Loucy (cell line): ENCODE results near the gene ADCY6.

ENCODE experiments used
- H2AFZ ChIP-seq: fragments of 200-600 bp; sonication (generic); 2 replicates; pipeline ENCODE4 v1.6.0; 2016; ENCODE audit warnings: antibody characterized with exemption, mild to moderate bottlenecking, low read length, moderate library complexity
- H3F3A ChIP-seq: fragments of 200-600 bp; 2 replicates; pipeline ENCODE4 v1.6.0; 2016; ENCODE audit warnings: antibody characterized with exemption, low read depth, mild to moderate bottlenecking
- H3K27me3 ChIP-seq: fragments of 200-600 bp; sonication (generic); 2 replicates; pipeline ENCODE4 v1.6.1; 2014; ENCODE audit warnings: low read length, mild to moderate bottlenecking; ENCODE audit not compliant: insufficient read depth, poor library complexity, severe bottlenecking
- H3K36me3 ChIP-seq: fragments of 200-600 bp; sonication (generic); 2 replicates; pipeline ENCODE4 v1.6.1; 2016; ENCODE audit warnings: low read length; ENCODE audit not compliant: insufficient read depth
- H3K4me1 ChIP-seq: fragments of 200-600 bp; sonication (generic); 2 replicates; pipeline ENCODE4 v1.5.1; 2014; ENCODE audit warnings: low read length, mild to moderate bottlenecking; ENCODE audit not compliant: insufficient read depth, poor library complexity, severe bottlenecking
- H3K4me2 ChIP-seq: fragments of 200-600 bp; sonication (generic); 2 replicates; pipeline ENCODE4 v1.6.0; 2014; ENCODE audit warnings: antibody characterized with exemption, low read length, low read depth, mild to moderate bottlenecking; ENCODE audit not compliant: poor library complexity, severe bottlenecking
- H3K4me3 ChIP-seq: fragments of 200-600 bp; sonication (generic); 2 replicates; pipeline ENCODE4 v1.5.1; 2014; ENCODE audit warnings: low read length, mild to moderate bottlenecking, mixed read lengths; ENCODE audit not compliant: poor library complexity, severe bottlenecking
- H3K79me2 ChIP-seq: fragments of 200-600 bp; sonication (generic); 2 replicates; pipeline ENCODE4 v1.6.1; 2014; ENCODE audit warnings: low read length; ENCODE audit not compliant: insufficient read depth
- H3K9ac ChIP-seq: fragments of 200-600 bp; sonication (generic); 2 replicates; pipeline ENCODE4 v1.6.0; 2014; ENCODE audit warnings: mild to moderate bottlenecking, low read depth, low read length, moderate library complexity; ENCODE audit not compliant: poor library complexity, severe bottlenecking
- H3K9me2 ChIP-seq: fragments of 200-600 bp; sonication (generic); replicated peaks from 2 replicates; pipeline ENCODE4 v1.6.1; 2016; ENCODE audit warnings: low read depth, low read length, mixed read lengths
- H3K9me3 ChIP-seq: fragments of 200-600 bp; sonication (generic); 2 replicates; pipeline ENCODE4 v1.6.1; 2014; ENCODE audit warnings: mild to moderate bottlenecking, antibody characterized with exemption, low read length, low read depth; ENCODE audit not compliant: insufficient read depth
- H4K20me1 ChIP-seq: fragments of 200-600 bp; sonication (generic); 2 replicates; pipeline ENCODE4 v1.6.0; 2014; ENCODE audit warnings: antibody characterized with exemption, low read length, mild to moderate bottlenecking; ENCODE audit not compliant: insufficient read depth, poor library complexity, severe bottlenecking
- EZH2phosphoT487 ChIP-seq: fragments of 200-600 bp; IDR thresholded peaks from 2 replicates; pipeline ENCODE4 v1.6.1; 2018; ENCODE audit warnings: antibody characterized with exemption, mild to moderate bottlenecking, moderate library complexity, borderline replicate concordance
- TF ChIP-seq, protein P1 (sequence below): fragments of 200-600 bp; sonication (generic); conservative IDR thresholded peaks from 2 replicates; pipeline ENCODE4 v1.5.1; 2014; ENCODE audit warnings: mild to moderate bottlenecking, antibody characterized with exemption, low read length

Gene ADCY6

DNA sequence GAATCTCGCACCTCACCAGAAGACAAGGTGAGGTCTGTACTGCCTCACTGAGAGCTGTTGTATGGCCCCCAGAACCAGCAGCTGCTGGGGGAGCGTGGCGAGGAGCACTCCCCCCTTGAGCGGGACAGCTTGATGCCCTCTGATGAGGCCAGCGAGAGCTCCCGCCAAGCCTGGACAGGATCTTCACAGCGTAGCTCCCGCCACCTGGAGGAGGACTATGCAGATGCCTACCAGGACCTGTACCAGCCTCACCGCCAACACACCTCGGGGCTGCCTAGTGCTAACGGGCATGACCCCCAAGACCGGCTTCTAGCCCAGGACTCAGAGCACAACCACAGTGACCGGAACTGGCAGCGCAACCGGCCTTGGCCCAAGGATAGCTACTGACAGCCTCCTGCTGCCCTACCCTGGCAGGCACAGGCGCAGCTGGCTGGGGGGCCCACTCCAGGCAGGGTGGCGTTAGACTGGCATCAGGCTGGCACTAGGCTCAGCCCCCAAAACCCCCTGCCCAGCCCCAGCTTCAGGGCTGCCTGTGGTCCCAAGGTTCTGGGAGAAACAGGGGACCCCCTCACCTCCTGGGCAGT, 38.7 kb upstream of the ADCY6 start:
- no peaks in the 10 kb centered on the region for H3K27me3 ChIP-seq
- no peaks in the 10 kb centered on the region for H3K79me2 ChIP-seq
- no peaks in the 10 kb centered on the region for H4K20me1 ChIP-seq
- H3K9me3 ChIP-seq: no peaks in the 10 kb centered on the region
- no peak overlapping the region for H3K4me2 ChIP-seq
- H2AFZ ChIP-seq: no peak overlapping the region
- H3K9ac ChIP-seq: no peak overlapping the region
- no peaks in the 10 kb centered on the region for H3K4me1 ChIP-seq
- H3K36me3 ChIP-seq: peaks cover 50% of the 10 kb centered on the region; the same call in 1 of the 2 replicates
- no peak overlapping the region for H3K4me3 ChIP-seq
- H3K9me2 ChIP-seq: no peaks in the 10 kb centered on the region
- TF ChIP-seq, protein P1, sequence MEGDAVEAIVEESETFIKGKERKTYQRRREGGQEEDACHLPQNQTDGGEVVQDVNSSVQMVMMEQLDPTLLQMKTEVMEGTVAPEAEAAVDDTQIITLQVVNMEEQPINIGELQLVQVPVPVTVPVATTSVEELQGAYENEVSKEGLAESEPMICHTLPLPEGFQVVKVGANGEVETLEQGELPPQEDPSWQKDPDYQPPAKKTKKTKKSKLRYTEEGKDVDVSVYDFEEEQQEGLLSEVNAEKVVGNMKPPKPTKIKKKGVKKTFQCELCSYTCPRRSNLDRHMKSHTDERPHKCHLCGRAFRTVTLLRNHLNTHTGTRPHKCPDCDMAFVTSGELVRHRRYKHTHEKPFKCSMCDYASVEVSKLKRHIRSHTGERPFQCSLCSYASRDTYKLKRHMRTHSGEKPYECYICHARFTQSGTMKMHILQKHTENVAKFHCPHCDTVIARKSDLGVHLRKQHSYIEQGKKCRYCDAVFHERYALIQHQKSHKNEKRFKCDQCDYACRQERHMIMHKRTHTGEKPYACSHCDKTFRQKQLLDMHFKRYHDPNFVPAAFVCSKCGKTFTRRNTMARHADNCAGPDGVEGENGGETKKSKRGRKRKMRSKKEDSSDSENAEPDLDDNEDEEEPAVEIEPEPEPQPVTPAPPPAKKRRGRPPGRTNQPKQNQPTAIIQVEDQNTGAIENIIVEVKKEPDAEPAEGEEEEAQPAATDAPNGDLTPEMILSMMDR: no peak
- no peak for TF ChIP-seq EZH2phosphoT487
- no peaks in the 10 kb centered on the region for H3F3A ChIP-seq

DNA sequence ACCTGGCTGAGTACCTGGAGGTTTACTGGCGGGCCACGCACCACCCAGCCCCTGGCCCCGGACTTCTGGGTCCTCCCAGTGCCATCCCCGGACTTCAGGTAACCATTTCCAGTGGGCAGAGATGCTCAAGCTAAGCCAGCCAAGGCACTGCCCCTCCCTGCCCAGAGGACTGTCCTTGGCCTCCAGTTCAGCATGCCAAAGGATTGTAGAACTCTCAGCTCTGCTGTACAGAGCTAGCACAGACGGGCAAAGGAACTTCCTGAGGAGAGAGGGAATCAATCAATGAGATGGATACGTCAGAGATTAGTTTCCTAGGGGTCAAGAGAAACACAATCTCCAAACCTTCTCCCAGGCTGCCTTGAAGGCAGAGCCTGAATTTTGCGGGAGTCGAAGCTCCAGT, 38.1 kb upstream of the ADCY6 start:
- TF ChIP-seq, protein P1: no peak
- TF ChIP-seq EZH2phosphoT487: no peak
- no peaks in the 10 kb centered on the region for H3K9me2 ChIP-seq
- H3K4me2 ChIP-seq: no peak overlapping the region
- H3F3A ChIP-seq: no peaks in the 10 kb centered on the region
- H4K20me1 ChIP-seq: no peaks in the 10 kb centered on the region
- H3K36me3 ChIP-seq: peaks cover 44% of the 10 kb centered on the region; the same call in 1 of the 2 replicates
- H3K4me1 ChIP-seq: no peaks in the 10 kb centered on the region
- no peak overlapping the region for H3K9ac ChIP-seq
- no peaks in the 10 kb centered on the region for H3K27me3 ChIP-seq
- H2AFZ ChIP-seq: no peak overlapping the region
- no peaks in the 10 kb centered on the region for H3K9me3 ChIP-seq
- H3K4me3 ChIP-seq: no peak overlapping the region
- no peaks in the 10 kb centered on the region for H3K79me2 ChIP-seq

DNA sequence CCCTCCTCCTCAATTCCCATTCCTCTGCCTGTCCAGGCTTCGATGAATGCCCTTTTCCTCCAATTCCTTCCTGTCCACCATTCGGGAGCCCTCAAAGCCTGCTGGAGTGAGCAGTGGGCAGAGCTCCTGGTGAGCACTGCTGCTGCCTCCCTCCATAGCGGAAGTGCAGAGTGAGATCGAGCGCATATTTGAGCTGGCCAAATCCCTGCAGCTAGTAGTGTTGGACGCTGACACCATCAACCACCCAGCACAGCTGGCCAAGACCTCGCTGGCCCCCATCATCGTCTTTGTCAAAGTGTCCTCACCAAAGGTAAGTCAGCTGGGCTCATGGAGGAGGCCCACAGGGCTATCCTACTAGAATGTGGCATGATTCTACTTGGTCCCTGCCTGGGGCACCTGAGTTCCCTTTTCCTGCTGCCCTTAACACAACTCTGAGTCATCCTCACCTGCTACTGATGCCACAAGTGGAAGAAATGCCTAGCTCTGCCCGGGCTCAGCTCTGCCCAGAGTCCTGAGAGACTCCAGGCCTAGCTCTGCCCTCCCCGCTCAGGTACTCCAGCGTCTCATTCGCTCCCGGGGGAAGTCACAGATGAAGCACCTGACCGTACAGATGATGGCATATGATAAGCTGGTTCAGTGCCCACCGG, 37.4 kb upstream of the ADCY6 start:
- Histone ChIP-seq H3F3A (no peaks in the 10 kb centered on the region), H3K4me3 (no peak overlapping the region), H3K4me1 (no peaks in the 10 kb centered on the region), H3K9ac (no peak overlapping the region), H3K36me3 (peaks cover 37% of the 10 kb centered on the region; the same call in 1 of the 2 replicates), H3K9me2 (no peaks in the 10 kb centered on the region), H3K4me2 (no peak overlapping the region), H3K27me3 (no peaks in the 10 kb centered on the region), H3K79me2 (no peaks in the 10 kb centered on the region), H3K9me3 (no peaks in the 10 kb centered on the region), H4K20me1 (no peaks in the 10 kb centered on the region), H2AFZ (no peak overlapping the region)
- TF ChIP-seq, protein P1: no peak
- TF ChIP-seq EZH2phosphoT487: no peak
